ENCODE measurements around the gene PPT2.

The PPT2 gene

GRCh38 chr6:32163559-32164258, 9.8 kb downstream of the PPT2 start:
- in situ Hi-C loops (cut with MboI; ENCODE audit: low pct_unique_long_range_greater_than_20kb, low sequenced_read_pairs, unreplicated experiment): no loop called here
- DNase-seq (ENCODE audit: low spot score): no peak
- TF ChIP-seq, protein P1, sequence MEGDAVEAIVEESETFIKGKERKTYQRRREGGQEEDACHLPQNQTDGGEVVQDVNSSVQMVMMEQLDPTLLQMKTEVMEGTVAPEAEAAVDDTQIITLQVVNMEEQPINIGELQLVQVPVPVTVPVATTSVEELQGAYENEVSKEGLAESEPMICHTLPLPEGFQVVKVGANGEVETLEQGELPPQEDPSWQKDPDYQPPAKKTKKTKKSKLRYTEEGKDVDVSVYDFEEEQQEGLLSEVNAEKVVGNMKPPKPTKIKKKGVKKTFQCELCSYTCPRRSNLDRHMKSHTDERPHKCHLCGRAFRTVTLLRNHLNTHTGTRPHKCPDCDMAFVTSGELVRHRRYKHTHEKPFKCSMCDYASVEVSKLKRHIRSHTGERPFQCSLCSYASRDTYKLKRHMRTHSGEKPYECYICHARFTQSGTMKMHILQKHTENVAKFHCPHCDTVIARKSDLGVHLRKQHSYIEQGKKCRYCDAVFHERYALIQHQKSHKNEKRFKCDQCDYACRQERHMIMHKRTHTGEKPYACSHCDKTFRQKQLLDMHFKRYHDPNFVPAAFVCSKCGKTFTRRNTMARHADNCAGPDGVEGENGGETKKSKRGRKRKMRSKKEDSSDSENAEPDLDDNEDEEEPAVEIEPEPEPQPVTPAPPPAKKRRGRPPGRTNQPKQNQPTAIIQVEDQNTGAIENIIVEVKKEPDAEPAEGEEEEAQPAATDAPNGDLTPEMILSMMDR (IDR thresholded peaks at IDR 0.05; ENCODE audit: extremely low read depth, insufficient read depth, missing control alignments): no peak

DNA sequence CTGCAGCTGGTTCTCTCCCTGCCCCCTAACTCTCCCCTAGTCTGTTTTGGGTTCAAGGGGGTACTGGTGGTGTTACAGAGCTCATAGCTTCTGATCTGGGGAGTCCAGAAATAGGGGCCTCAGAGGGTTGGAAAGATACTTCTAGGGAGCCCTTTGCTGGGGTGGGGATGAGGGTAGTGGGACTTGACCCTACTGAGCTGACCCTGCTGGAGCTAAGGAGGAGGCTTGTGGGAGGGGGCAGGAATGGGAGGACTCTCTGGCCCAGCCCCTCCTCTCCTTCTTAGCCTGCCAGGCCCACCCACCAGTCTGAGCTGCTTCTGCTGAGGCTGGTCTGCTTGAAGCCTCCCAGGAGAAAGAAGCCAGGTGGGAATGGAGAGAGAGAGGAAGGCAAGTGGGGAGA, 10.4 kb downstream of the PPT2 start, which contains the start of gene EGFL8:
Gene EGFL8, plus strand, starts transcription at position 301 of the 400 bp plus-strand sequence. CDS start 1,571 bp downstream, outside the sequence.
- in situ Hi-C loops (cut with MboI; ENCODE audit: low pct_unique_long_range_greater_than_20kb, low sequenced_read_pairs, unreplicated experiment): no loop called here
- TF ChIP-seq, protein P1 (IDR thresholded peaks at IDR 0.05; ENCODE audit: extremely low read depth, insufficient read depth, missing control alignments): no peak
- DNase-seq (ENCODE audit: low spot score): no peak

- no peak for DNase-seq (ENCODE audit: low spot score)
- TF ChIP-seq, protein P1 (IDR thresholded peaks at IDR 0.05; ENCODE audit: extremely low read depth, insufficient read depth, missing control alignments): no peak
- in situ Hi-C loops (cut with MboI; ENCODE audit: low pct_unique_long_range_greater_than_20kb, low sequenced_read_pairs, unreplicated experiment): no loop called here
Observed at GRCh38 chr6:32166411-32167061, 12.6 kb downstream of the PPT2 start.

DNA sequence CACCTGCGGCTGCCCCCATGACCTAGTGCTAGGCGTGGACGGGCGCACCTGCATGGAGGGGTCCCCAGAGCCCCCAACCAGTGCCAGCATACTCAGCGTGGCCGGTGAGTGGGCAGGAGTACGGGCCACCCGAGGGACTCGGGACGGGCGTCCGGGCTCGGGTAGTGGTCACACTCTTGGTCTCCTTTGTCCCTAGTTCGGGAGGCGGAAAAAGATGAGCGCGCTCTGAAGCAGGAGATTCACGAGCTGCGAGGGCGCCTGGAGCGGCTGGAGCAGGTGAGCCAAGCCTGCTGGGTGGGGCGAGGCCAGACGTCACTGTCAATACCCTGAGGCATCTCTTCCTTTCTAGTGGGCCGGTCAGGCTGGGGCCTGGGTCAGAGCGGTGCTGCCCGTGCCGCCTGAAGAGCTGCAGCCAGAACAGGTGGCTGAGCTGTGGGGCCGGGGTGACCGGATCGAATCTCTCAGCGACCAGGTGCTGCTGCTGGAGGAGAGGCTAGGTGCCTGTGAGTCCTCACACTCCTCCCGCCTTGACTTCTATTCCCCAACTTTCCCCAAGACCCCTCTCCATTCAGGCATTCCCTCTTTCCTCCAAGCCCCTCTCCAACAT, 13.3 kb downstream of the PPT2 start:
- DNase-seq (ENCODE audit: low spot score): no peak
- in situ Hi-C loops (cut with MboI; ENCODE audit: low pct_unique_long_range_greater_than_20kb, low sequenced_read_pairs, unreplicated experiment): no loop called here
- TF ChIP-seq, protein P1 (IDR thresholded peaks at IDR 0.05; ENCODE audit: extremely low read depth, insufficient read depth, missing control alignments): no peak

GRCh38 chr6:32167761-32168262, 13.9 kb downstream of the PPT2 start:
- in situ Hi-C loops (cut with MboI; ENCODE audit: low pct_unique_long_range_greater_than_20kb, low sequenced_read_pairs, unreplicated experiment): no loop called here
- TF ChIP-seq, protein P1 (IDR thresholded peaks at IDR 0.05; ENCODE audit: extremely low read depth, insufficient read depth, missing control alignments): no peak
- DNase-seq (ENCODE audit: low spot score): no peak

DNA sequence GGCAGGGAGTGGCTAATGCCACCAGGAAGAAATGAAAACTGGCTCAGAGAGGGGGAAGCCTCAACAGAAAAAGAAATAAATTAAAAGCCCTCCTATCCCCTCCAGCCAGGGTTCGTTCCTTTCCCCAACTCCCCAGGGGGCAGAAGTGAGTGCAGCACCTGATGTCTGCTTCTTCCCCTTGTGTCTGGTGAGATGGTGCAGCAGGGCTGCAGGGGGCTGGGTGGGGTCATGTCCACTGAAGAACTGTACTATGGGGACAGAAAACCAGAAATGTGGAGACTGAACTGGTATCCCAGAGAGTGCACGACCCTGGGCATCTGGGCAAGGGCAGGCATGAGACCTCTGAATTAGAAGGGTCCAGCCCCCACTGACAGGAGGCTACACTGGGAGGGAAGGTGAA, 14.4 kb downstream of the PPT2 start:
- in situ Hi-C loops (cut with MboI; ENCODE audit: low pct_unique_long_range_greater_than_20kb, low sequenced_read_pairs, unreplicated experiment): no loop called here

More for the DNA sequence above, 14.4 kb downstream of the PPT2 start:
- TF ChIP-seq, protein P1 (IDR thresholded peaks at IDR 0.05; ENCODE audit: extremely low read depth, insufficient read depth, missing control alignments): no peak
- DNase-seq (ENCODE audit: low spot score): no peak
